WTC11 (cell line): Measurements from ENCODE around the gene RBFOX2. TPM values are rescaled to one million over a fixed set of nuclear protein-coding genes. Genes with fewer than 3 reads are reported as not detected.

ENCODE experiments used
- ATAC-seq: fragments of 200-7000 bp; cut with Tn5 transposase; 2 replicates; pipeline ENCODE4 v1.10.0; 2021; ENCODE audit warnings: mild to moderate bottlenecking, moderate library complexity
- CTCF ChIA-PET: fragments of 300-600 bp; sonication (Branson Sonifier 250); formaldehyde crosslinking; loops from one replicate; lab custom pipeline; 2021; ENCODE audit warnings: antibody characterized with exemption; lab: Charles Lee
- POLR2A ChIA-PET: fragments of 350-600 bp; sonication (Branson Sonifier 250); formaldehyde crosslinking; loops from one replicate; lab custom pipeline; 2021; ENCODE audit warnings: antibody characterized with exemption; lab: Charles Lee
- DNase-seq: peaks from one replicate; pipeline ENCODE4 v3.0.0; 2021; ENCODE audit warnings: low spot score
- H3K27ac Mint-ChIP-seq: 2 replicates; pipeline ENCODE4 v1.8.0; 2021; ENCODE audit warnings: mixed read lengths
- H3K27me3 Mint-ChIP-seq: 2 replicates; pipeline ENCODE4 v1.8.0; 2021; ENCODE audit warnings: low read depth, mild to moderate bottlenecking, moderate library complexity, mixed read lengths
- H3K36me3 Mint-ChIP-seq: 2 replicates; pipeline ENCODE4 v1.8.0; 2021; ENCODE audit warnings: mixed read lengths
- H3K4me1 Mint-ChIP-seq: 2 replicates; pipeline ENCODE4 v1.8.0; 2022; ENCODE audit warnings: mixed read lengths
- H3K4me3 Mint-ChIP-seq: 2 replicates; pipeline ENCODE4 v1.8.0; 2021; ENCODE audit warnings: mild to moderate bottlenecking, moderate library complexity, mixed read lengths
- H3K9me3 Mint-ChIP-seq: 2 replicates; pipeline ENCODE4 v1.8.0; 2021; ENCODE audit warnings: mixed read lengths
- CBFB ChIP-seq: sonication (generic); formaldehyde crosslinking; IDR thresholded peaks from 2 replicates; pipeline ENCODE4 v1.8.1; 2022; ENCODE audit warnings: mild to moderate bottlenecking, low read depth, missing genetic modification reagents
- ELF4 ChIP-seq: sonication (generic); formaldehyde crosslinking; IDR thresholded peaks from 2 replicates; pipeline ENCODE4 v1.8.1; 2022; ENCODE audit warnings: low read depth, mild to moderate bottlenecking, moderate library complexity, missing genetic modification reagents
- ESRRA ChIP-seq: sonication (generic); formaldehyde crosslinking; IDR thresholded peaks from 2 replicates; pipeline ENCODE4 v1.8.1; 2022; ENCODE audit warnings: mild to moderate bottlenecking, missing genetic modification reagents, borderline replicate concordance
- GABPB1 ChIP-seq: sonication (generic); formaldehyde crosslinking; IDR thresholded peaks from 2 replicates; pipeline ENCODE4 v1.8.1; 2023; ENCODE audit warnings: mild to moderate bottlenecking, missing genetic modification reagents
- NFATC4 ChIP-seq: fragments of 250-450 bp; sonication (Bioruptor Pico); IDR thresholded peaks from 2 replicates; pipeline ENCODE4 v1.9.0; 2021; ENCODE audit warnings: mild to moderate bottlenecking
- NR1H2 ChIP-seq: sonication (generic); formaldehyde crosslinking; IDR thresholded peaks from 2 replicates; pipeline ENCODE4 v1.9.0; 2021; ENCODE audit warnings: mild to moderate bottlenecking, moderate library complexity, missing genetic modification reagents
- PREB ChIP-seq: sonication (generic); formaldehyde crosslinking; IDR thresholded peaks from 2 replicates; pipeline ENCODE4 v1.8.1; 2022; ENCODE audit warnings: mild to moderate bottlenecking, missing genetic modification reagents, moderate library complexity, borderline replicate concordance
- PRRX2 ChIP-seq: fragments of 250-450 bp; sonication (Bioruptor Pico); IDR thresholded peaks from 2 replicates; pipeline ENCODE4 v1.8.0; 2021; ENCODE audit warnings: mild to moderate bottlenecking
- SOX15 ChIP-seq: fragments of 250-450 bp; sonication (Bioruptor Pico); IDR thresholded peaks from 2 replicates; pipeline ENCODE4 v1.9.0; 2021; ENCODE audit warnings: mild to moderate bottlenecking
- SP1 ChIP-seq: sonication (generic); formaldehyde crosslinking; conservative IDR thresholded peaks from 2 replicates; pipeline ENCODE4 v1.8.1; 2022; ENCODE audit warnings: missing genetic modification reagents
- TEAD1 ChIP-seq: sonication (generic); formaldehyde crosslinking; IDR thresholded peaks from 2 replicates; pipeline ENCODE4 v1.8.0; 2022; ENCODE audit warnings: mild to moderate bottlenecking, missing genetic modification reagents
- ZBTB21 ChIP-seq: sonication (generic); formaldehyde crosslinking; IDR thresholded peaks from 2 replicates; pipeline ENCODE4 v1.8.1; 2023; ENCODE audit warnings: mild to moderate bottlenecking, missing genetic modification reagents, borderline replicate concordance
- ZNF219 ChIP-seq: sonication (generic); formaldehyde crosslinking; IDR thresholded peaks from 2 replicates; pipeline ENCODE4 v1.8.0; 2023; ENCODE audit warnings: missing genetic modification reagents, mild to moderate bottlenecking, borderline replicate concordance
- ZNF281 ChIP-seq: sonication (generic); formaldehyde crosslinking; IDR thresholded peaks from 2 replicates; pipeline ENCODE4 v1.8.0; 2023; ENCODE audit warnings: mild to moderate bottlenecking, missing genetic modification reagents
- ZNF317 ChIP-seq: sonication (generic); formaldehyde crosslinking; IDR thresholded peaks from 2 replicates; pipeline ENCODE4 v1.8.1; 2023; ENCODE audit warnings: low read depth, mild to moderate bottlenecking, moderate library complexity, missing genetic modification reagents, borderline replicate concordance
- ZNF396 ChIP-seq: fragments of 250-450 bp; sonication (Bioruptor Pico); IDR thresholded peaks from 2 replicates; pipeline ENCODE4 v1.8.0; 2021; ENCODE audit warnings: mild to moderate bottlenecking, moderate library complexity, borderline replicate concordance
- total RNA-seq: library from RNA; stranded (reverse); gene quantifications from 3 replicates; pipeline ENCODE4 v1.2.3, GENCODE V29; 2021
- TF ChIP-seq, protein P1 (sequence below): sonication (generic); formaldehyde crosslinking; conservative IDR thresholded peaks from 2 replicates; pipeline ENCODE4 v1.8.1; 2023; ENCODE audit warnings: mild to moderate bottlenecking, low read depth, missing genetic modification reagents, moderate library complexity
- TF ChIP-seq, protein P2 (sequence below): sonication (generic); formaldehyde crosslinking; IDR thresholded peaks from 2 replicates; pipeline ENCODE4 v1.8.1; 2022; ENCODE audit warnings: low read depth, missing genetic modification reagents, borderline replicate concordance

The RBFOX2 gene
- total RNA-seq, 1 experiment from 2014 or later, result 107 TPM

DNA sequence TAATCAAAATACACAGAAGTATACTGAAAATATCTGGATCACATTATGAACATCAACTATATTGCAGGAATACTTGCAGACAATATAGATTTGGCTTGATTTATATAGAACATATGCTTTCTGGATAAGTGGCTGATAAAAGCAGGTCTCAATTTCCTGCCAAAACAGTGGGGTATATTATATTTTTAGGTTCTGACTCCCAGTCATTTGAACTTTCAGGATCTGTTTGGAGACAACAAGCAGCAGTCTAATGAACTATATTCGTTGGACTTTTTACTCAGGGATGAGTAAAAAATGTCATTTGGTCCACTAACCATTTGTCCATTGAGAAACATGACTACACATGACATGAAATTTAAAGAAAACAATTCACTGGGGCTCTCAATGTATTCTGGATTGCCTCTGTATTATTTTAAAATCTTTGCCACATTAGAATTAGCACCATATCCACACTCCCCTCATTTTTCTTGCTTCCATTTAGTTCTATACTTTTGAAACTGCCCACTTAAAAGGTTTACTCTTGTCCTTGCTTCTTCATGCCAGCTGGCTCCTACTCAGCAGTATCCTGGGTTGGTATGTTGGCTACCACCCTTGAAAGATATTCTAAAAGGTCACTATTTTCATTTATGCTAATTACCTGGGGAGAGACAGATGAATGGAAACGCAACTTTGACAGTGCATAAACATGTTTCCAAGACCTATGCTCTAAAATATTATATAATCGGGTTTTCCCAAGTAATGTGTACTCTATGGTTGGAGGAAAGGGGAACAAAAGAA, 157.9 kb downstream of the RBFOX2 start:
- DNase-seq (no peak), ATAC-seq (no peak)
- Mint-ChIP-seq H3K36me3 (peaks cover 3% of the 10 kb centered on the region; the same call in 1 of the 2 replicates), H3K4me3 (no peak overlapping the region), H3K27ac (no peak overlapping the region), H3K4me1 (peaks cover 6% of the 10 kb centered on the region), H3K27me3 (no peaks in the 10 kb centered on the region), H3K9me3 (peaks cover 4% of the 10 kb centered on the region)
- TF ChIP-seq SOX15 (CRISPR knock-in tag) (no peak), ZNF396 (CRISPR knock-in tag) (no peak), CBFB (CRISPR knock-in tag) (no peak), ZNF281 (no peak), ELF4 (CRISPR knock-in tag) (no peak), NR1H2 (CRISPR knock-in tag) (no peak), SP1 (CRISPR knock-in tag) (no peak), PREB (CRISPR knock-in tag) (no peak), GABPB1 (CRISPR knock-in tag) (no peak), ESRRA (CRISPR knock-in tag) (no peak), ZBTB21 (CRISPR knock-in tag) (no peak), PRRX2 (no peak), ZNF219 (CRISPR knock-in tag) (no peak), NFATC4 (no peak), ZNF317 (CRISPR knock-in tag) (no peak), TEAD1 (CRISPR knock-in tag) (no peak)
- TF ChIP-seq, protein P1, sequence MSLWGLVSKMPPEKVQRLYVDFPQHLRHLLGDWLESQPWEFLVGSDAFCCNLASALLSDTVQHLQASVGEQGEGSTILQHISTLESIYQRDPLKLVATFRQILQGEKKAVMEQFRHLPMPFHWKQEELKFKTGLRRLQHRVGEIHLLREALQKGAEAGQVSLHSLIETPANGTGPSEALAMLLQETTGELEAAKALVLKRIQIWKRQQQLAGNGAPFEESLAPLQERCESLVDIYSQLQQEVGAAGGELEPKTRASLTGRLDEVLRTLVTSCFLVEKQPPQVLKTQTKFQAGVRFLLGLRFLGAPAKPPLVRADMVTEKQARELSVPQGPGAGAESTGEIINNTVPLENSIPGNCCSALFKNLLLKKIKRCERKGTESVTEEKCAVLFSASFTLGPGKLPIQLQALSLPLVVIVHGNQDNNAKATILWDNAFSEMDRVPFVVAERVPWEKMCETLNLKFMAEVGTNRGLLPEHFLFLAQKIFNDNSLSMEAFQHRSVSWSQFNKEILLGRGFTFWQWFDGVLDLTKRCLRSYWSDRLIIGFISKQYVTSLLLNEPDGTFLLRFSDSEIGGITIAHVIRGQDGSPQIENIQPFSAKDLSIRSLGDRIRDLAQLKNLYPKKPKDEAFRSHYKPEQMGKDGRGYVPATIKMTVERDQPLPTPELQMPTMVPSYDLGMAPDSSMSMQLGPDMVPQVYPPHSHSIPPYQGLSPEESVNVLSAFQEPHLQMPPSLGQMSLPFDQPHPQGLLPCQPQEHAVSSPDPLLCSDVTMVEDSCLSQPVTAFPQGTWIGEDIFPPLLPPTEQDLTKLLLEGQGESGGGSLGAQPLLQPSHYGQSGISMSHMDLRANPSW (CRISPR knock-in tag), result no peak
- TF ChIP-seq, protein P2, sequence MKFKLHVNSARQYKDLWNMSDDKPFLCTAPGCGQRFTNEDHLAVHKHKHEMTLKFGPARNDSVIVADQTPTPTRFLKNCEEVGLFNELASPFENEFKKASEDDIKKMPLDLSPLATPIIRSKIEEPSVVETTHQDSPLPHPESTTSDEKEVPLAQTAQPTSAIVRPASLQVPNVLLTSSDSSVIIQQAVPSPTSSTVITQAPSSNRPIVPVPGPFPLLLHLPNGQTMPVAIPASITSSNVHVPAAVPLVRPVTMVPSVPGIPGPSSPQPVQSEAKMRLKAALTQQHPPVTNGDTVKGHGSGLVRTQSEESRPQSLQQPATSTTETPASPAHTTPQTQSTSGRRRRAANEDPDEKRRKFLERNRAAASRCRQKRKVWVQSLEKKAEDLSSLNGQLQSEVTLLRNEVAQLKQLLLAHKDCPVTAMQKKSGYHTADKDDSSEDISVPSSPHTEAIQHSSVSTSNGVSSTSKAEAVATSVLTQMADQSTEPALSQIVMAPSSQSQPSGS (CRISPR knock-in tag), result no peak
- CTCF ChIA-PET, result interaction anchor here (0.9 to 1.7 kb wide), 2 partner anchors 195 to 254 kb away, joined by 3 to 4 read pairs; no protein-coding TSS in a partner anchor
- POLR2A ChIA-PET, result no interaction called here
